Ovary (tissue), 9 donors: Measurements from ENCODE around the gene ABT1. TPM values are rescaled to one million over a fixed set of nuclear protein-coding genes. Genes with fewer than 3 reads are reported as not detected.

Experiments
- DNase-seq, 5 donors: peaks; one replicate each; pipeline ENCODE4 v3.0.0-alpha.2; 2019 to 2020
- H3K27ac ChIP-seq, 2 donors: fragments of 200-600 bp; one replicate each; pipeline versions ENCODE4 v1.5.1 to v1.8.0; 2019 to 2022
- H3K27me3 ChIP-seq: fragments of 200-600 bp; one replicate; pipeline ENCODE4 v1.8.0; 2022
- H3K36me3 ChIP-seq: fragments of 200-600 bp; sonication (generic); one replicate; pipeline ENCODE4 v1.5.1; 2019
- H3K4me1 ChIP-seq: one replicate; pipeline ENCODE4 v1.8.1; 2013; ENCODE audit warnings: mild to moderate bottlenecking, moderate library complexity; ENCODE audit not compliant: insufficient read depth
- H3K4me3 ChIP-seq: fragments of 200-600 bp; sonication (generic); one replicate; pipeline ENCODE4 v1.5.1; 2017
- H3K9me3 ChIP-seq, 2 donors: fragments of 200-600 bp in 1 of 2; sonication (generic) in 1 of 2; one replicate each; pipeline versions ENCODE4 v1.5.1 to v1.8.1; 2013 to 2019; ENCODE audit warnings: mild to moderate bottlenecking in 1 of 2, moderate library complexity in 1 of 2
- CTCF ChIP-seq, 3 donors: fragments of 450-650 bp in 2 of 3; fragments of 200-600 bp in 1 of 3; IDR thresholded peaks; one replicate each; pipeline versions ENCODE4 v1.5.1 to v1.8.0; 2016 to 2022; ENCODE audit warnings: antibody characterized with exemption in 3 of 3, mild to moderate bottlenecking in 1 of 3
- EP300 ChIP-seq: sonication (generic); formaldehyde crosslinking; IDR thresholded peaks from one replicate; pipeline ENCODE4 v1.6.1; 2017; ENCODE audit warnings: antibody characterized with exemption
- POLR2A ChIP-seq: fragments of 450-650 bp; IDR thresholded peaks from one replicate; pipeline ENCODE4 v1.6.1; 2017; ENCODE audit warnings: antibody characterized with exemption, mild to moderate bottlenecking, moderate library complexity
- WGBS, 3 donors: extraction: QIAGEN DNeasy Blood & Tissue Kit in 1 of 3; methylation state at CpG; one replicate each; pipeline versions ENCODE4 v1.1.5 to v1.1.7; 2013 to 2017; 5-methylcytosine and 5-hydroxymethylcytosine counted together
- intact Hi-C, 4 donors: fragments of 100-400 bp; cut with DNase I; formaldehyde crosslinking; loops; one replicate each; pipeline versions ENCODE4 v1.11.0 to v1.15.1; 2022 to 2023
- polyA plus RNA-seq, 2 donors: library from polyadenylated mRNA; stranded (reverse); fragments of 200-250 nt in 1 of 2; fragments of 350-450 nt in 1 of 2; fragmentation: Illumina TruSeq in 1 of 2; extraction: RNeasy Lipid Tissue Mini Kit (QIAGEN cat#74804) in 1 of 2; gene quantifications; one replicate each; pipeline ENCODE4 v1.2.3, GENCODE V29; 2013 to 2014
- total RNA-seq, 7 donors: library from RNA; depleted of rRNA in 2 of 7; stranded (reverse); fragments of >200 nt in 2 of 7; fragmentation: NEBNext Ultra II Directional in 3 of 7; extraction: Animal tissue kit (Norgen Biotek cat#: 25700) in 3 of 7; gene quantifications; one replicate each; pipeline versions ENCODE4 v1.1.0 to v1.2.4, GENCODE V29; 2016 to 2023
- donor health status: DM: no; HTN: no; CAD: no; lungs with moderate emphysema.
- donor health status: DM: no; HTN: no; CAD: no.
- donor health status: Bipolar disorder and iron deficiency.
- donor health status: DM: yes; HTN: yes; CAD: no.
- donor health status: DM: no; HTN: no; CAD: no.
- donor health status: DM: yes; HTN: yes; CAD: no.

ABT1 gene
- total and polyA plus RNA-seq, 9 donors: 8.5 to 18.2 (median 15.5) TPM

- H3K4me1 ChIP-seq: no peaks in the 10 kb centered on the region
- WGBS, 3 donors: 43 to 51% (median 47%) methylated on average over 7 of the region's 7 CpGs
- no peaks in the 10 kb centered on the region for H3K36me3 ChIP-seq
- no peak for TF ChIP-seq EP300
- no peak for TF ChIP-seq POLR2A
- TF ChIP-seq CTCF (IDR thresholded peaks at IDR 0.05): no peak
- H3K27ac ChIP-seq: no peak overlapping the region
- no peak for DNase-seq
- H3K4me3 ChIP-seq: no peak overlapping the region
- intact Hi-C loops: loop anchor here in 1 of 4 donors (5.0 kb wide), 1 partner anchor 470 kb away; no protein-coding TSS in a partner anchor
- no peaks in the 10 kb centered on the region for H3K27me3 ChIP-seq
- no peaks in the 10 kb centered on the region for H3K9me3 ChIP-seq
Observed at GRCh38 chr6:26607434-26608230, 10.9 kb downstream of the ABT1 start.

- no peak overlapping the region for H3K4me3 ChIP-seq
- no peak overlapping the region for H3K27ac ChIP-seq
- no peaks in the 10 kb centered on the region for H3K27me3 ChIP-seq
- intact Hi-C loops: loop anchor here in 1 of 4 donors (5.0 kb wide), 1 partner anchor 468 kb away; no protein-coding TSS in a partner anchor
- H3K4me1 ChIP-seq: no peaks in the 10 kb centered on the region
- no peaks in the 10 kb centered on the region for H3K9me3 ChIP-seq
- no peak for DNase-seq
- no peaks in the 10 kb centered on the region for H3K36me3 ChIP-seq
- TF ChIP-seq EP300 (no peak), POLR2A (no peak), CTCF (IDR thresholded peaks at IDR 0.05) (no peak)
- 69 to 74% (median 71%) methylated on average over 3 of the region's 3 CpGs for WGBS, 3 donors
Observed at GRCh38 chr6:26609463-26609862, 12.7 kb downstream of the ABT1 start.

GRCh38 chr6:26611599-26611998, 14.8 kb downstream of the ABT1 start:
- TF ChIP-seq CTCF (IDR thresholded peaks at IDR 0.05): no peak
- no peak for TF ChIP-seq POLR2A
- no peak for TF ChIP-seq EP300
- no peak for DNase-seq
- H3K27me3 ChIP-seq: no peaks in the 10 kb centered on the region
- H3K36me3 ChIP-seq: no peaks in the 10 kb centered on the region
- intact Hi-C loops: no loop called here
- 27 to 62% (median 33%) methylated on average over 1 of the region's 1 CpG for WGBS, 3 donors
- H3K27ac ChIP-seq: no peak overlapping the region
- no peaks in the 10 kb centered on the region for H3K4me1 ChIP-seq
- H3K4me3 ChIP-seq: no peak overlapping the region
- H3K9me3 ChIP-seq: no peaks in the 10 kb centered on the region

DNA sequence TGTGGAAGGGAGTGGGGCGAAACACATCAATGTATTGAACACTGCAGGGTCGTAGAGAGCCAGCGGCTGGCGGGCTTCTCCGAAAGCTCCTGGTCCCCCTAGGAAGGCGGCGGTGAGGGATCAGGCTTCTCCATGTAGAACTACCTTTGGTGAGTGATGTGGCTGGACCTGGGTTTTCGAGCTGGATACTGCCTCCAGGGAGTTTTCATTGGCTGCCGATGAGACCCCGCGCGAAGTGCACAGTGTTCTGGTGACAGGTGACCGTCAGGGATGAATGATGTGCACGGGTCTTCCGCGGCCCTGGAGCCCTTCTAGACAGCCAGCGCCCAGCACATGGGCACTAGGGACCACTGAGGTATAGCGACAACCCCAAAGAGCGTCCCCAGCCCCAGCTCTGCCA, 16.4 kb downstream of the ABT1 start:
- 34 to 52% (median 51%) methylated on average over 18 to 19 of the region's 19 CpGs for WGBS, 3 donors
- DNase-seq: no peak
- TF ChIP-seq CTCF (IDR thresholded peaks at IDR 0.05) (no peak), EP300 (no peak), POLR2A (no peak)
- no peaks in the 10 kb centered on the region for H3K36me3 ChIP-seq
- no peaks in the 10 kb centered on the region for H3K27me3 ChIP-seq
- H3K4me1 ChIP-seq: no peaks in the 10 kb centered on the region
- no peak overlapping the region for H3K27ac ChIP-seq
- no peaks in the 10 kb centered on the region for H3K9me3 ChIP-seq
- intact Hi-C loops: no loop called here
- H3K4me3 ChIP-seq: no peak overlapping the region
